ENCODE data around the gene CMYA5. TPM values are rescaled to one million over a fixed set of nuclear protein-coding genes. Genes with fewer than 3 reads are reported as not detected.
"Not testable (repeated sequence)": the region's sequence is repeated elsewhere in the genome, so short reads cannot be mapped to it uniquely, and the experiment has no call there.

CMYA5 gene
- total RNA-seq, 1 donor from 2014 or later, result 2.7 TPM

GRCh38 chr5:79663212-79663611, 26.4 kb upstream of the CMYA5 start:
- Histone ChIP-seq H3K9me3 (no peaks in the 10 kb centered on the region), H3K36me3 (peaks cover 48% of the 10 kb centered on the region), H3K27ac (no peak overlapping the region), H3K27me3 (no peaks in the 10 kb centered on the region), H3K4me3 (no peak overlapping the region), H3K4me1 (no peaks in the 10 kb centered on the region)
- DNase-seq (no peak), ATAC-seq (no peak)
- no peak for TF ChIP-seq CTCF (IDR thresholded peaks at IDR 0.05)
- intact Hi-C loops (cut with DNase I), result no loop called here

- intact Hi-C loops (cut with DNase I), result no loop called here
- DNase-seq (no peak), ATAC-seq (no peak)
These were observed 22.9 kb upstream of the CMYA5 start for GRCh38 chr5:79666758-79667157.

GRCh38 chr5:79672392-79672791, 17.2 kb upstream of the CMYA5 start:
- no peak for TF ChIP-seq CTCF (IDR thresholded peaks at IDR 0.05)
- Histone ChIP-seq H3K4me3 (no peak overlapping the region), H3K9me3 (no peaks in the 10 kb centered on the region), H3K4me1 (no peaks in the 10 kb centered on the region), H3K36me3 (peaks cover 64% of the 10 kb centered on the region), H3K27me3 (no peaks in the 10 kb centered on the region), H3K27ac (no peak overlapping the region)
- ATAC-seq, result no peak
- DNase-seq, result no peak
- intact Hi-C loops (cut with DNase I), result no loop called here

More at GRCh38 chr5:79666758-79667157, 22.9 kb upstream of the CMYA5 start:
- Histone ChIP-seq H3K4me3 (no peak overlapping the region), H3K4me1 (no peaks in the 10 kb centered on the region), H3K27me3 (no peaks in the 10 kb centered on the region), H3K27ac (no peak overlapping the region), H3K36me3 (peaks cover 66% of the 10 kb centered on the region), H3K9me3 (no peaks in the 10 kb centered on the region)
- no peak for TF ChIP-seq CTCF (IDR thresholded peaks at IDR 0.05)

- H3K27ac ChIP-seq; H3K9me3 ChIP-seq; intact Hi-C loops (cut with DNase I); H3K4me3 ChIP-seq; ATAC-seq; H3K4me1 ChIP-seq; DNase-seq; H3K27me3 ChIP-seq: not testable (repeated sequence)
- peaks cover 61% of the 10 kb centered on the region for H3K36me3 ChIP-seq
These were observed 13.3 kb upstream of the CMYA5 start for GRCh38 chr5:79676354-79676753.

DNA sequence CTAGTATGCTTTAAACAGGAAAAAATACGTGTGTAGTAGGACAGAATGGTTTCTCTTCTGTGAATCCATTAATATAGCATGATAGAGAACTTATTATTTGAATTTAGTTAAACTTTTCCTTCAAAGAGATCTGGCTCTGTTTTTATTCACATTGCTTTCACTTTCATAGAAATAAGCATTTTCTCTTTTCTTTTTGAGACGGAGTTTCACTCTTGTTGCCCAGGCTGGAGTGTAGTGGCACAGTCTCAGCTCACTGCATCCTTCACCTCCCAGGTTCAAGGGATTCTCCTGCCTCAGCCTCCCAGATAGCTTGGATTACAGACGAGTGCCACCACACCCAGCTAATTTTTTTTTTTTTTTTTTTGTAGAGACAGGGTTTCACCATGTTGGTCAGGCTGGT, 7.5 kb upstream of the CMYA5 start:
- H3K27me3 ChIP-seq; H3K9me3 ChIP-seq; intact Hi-C loops (cut with DNase I); DNase-seq; H3K27ac ChIP-seq; H3K4me3 ChIP-seq; H3K4me1 ChIP-seq; ATAC-seq: not testable (repeated sequence)
- peaks cover 74% of the 10 kb centered on the region for H3K36me3 ChIP-seq

- Histone ChIP-seq H3K9me3 (no peaks in the 10 kb centered on the region), H3K4me1 (peaks cover 5% of the 10 kb centered on the region), H3K27me3 (no peaks in the 10 kb centered on the region), H3K27ac (no peak overlapping the region), H3K4me3 (no peak overlapping the region), H3K36me3 (peaks cover 58% of the 10 kb centered on the region)
- no peak for TF ChIP-seq CTCF (IDR thresholded peaks at IDR 0.05)
- intact Hi-C loops (cut with DNase I), result no loop called here
- ATAC-seq, result no peak
- no peak for DNase-seq
These were observed 4.9 kb upstream of the CMYA5 start for GRCh38 chr5:79684782-79685181.

DNA sequence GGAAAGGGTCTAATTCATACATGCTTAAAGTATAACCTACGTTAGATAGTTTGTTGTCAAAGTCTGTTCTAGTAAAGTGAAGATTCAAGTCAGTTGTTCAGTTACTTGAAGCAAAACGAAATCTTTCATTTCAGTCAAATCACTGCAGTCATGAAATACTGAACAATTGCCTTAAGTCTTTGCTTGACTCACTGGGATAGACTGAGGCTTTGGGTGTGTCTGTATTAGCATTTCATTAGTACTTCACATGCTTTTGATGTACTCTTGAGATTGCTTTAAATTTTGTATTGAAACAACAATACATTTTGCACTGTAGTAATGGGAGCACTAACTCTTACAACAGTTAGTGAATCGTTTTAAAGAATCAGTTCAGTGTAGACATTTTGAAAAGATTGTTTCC, 4.0 kb upstream of the CMYA5 start:
- intact Hi-C loops (cut with DNase I), result no loop called here
- ATAC-seq, result no peak
- peaks cover 54% of the 10 kb centered on the region for H3K36me3 ChIP-seq

More for the DNA sequence above, 4.0 kb upstream of the CMYA5 start:
- Histone ChIP-seq H3K27ac (no peak overlapping the region), H3K4me1 (peaks cover 5% of the 10 kb centered on the region), H3K4me3 (no peak overlapping the region), H3K27me3 (no peaks in the 10 kb centered on the region), H3K9me3 (no peaks in the 10 kb centered on the region)
- DNase-seq, result no peak
- no peak for TF ChIP-seq CTCF (IDR thresholded peaks at IDR 0.05)

Measured in upper lobe of right lung (tissue), 1 donor.